Activated CD4-positive, alpha-beta T cell treated with anti-CD3 and anti-CD28 coated beads, Interleukin-2, amount 50 U/mL, for 24 hours (primary cell): ENCODE data around the gene SEMA6B.
"Not testable (repeated sequence)": the region's sequence is repeated elsewhere in the genome, so short reads cannot be mapped to it uniquely, and the experiment has no call there.

ENCODE experiments used
- DNase-seq, 2 donors: peaks; one replicate each; pipeline ENCODE4 v3.0.0-alpha.2; 2020; ENCODE audit warnings: low read depth in 1 of 2, low spot score in 1 of 2

The SEMA6B gene

DNA sequence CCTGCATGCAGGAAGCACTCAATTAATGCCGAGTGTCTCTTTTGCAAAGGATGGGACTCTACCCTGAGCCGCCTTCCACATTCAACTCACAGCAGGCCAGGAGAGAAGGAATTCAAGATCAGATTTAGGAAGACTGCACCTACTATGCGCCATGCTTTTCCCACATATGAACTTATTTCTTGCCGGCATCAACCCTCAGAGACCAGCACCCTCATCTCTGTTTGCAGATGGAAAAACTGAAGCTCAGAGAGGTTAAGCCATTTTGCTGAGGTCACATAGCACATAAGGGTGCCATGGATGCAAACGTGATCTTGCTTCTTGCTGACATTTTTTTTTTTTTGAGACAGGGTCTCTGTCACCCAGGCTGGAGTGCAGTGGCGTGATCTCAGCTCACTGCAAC, 14.2 kb upstream of the SEMA6B start:
- no peak for DNase-seq

- no peak for DNase-seq
Observed at GRCh38 chr19:4571305-4571917, 11.9 kb upstream of the SEMA6B start.

- DNase-seq = no peak
Observed at GRCh38 chr19:4570916-4571304, 11.4 kb upstream of the SEMA6B start.

DNA sequence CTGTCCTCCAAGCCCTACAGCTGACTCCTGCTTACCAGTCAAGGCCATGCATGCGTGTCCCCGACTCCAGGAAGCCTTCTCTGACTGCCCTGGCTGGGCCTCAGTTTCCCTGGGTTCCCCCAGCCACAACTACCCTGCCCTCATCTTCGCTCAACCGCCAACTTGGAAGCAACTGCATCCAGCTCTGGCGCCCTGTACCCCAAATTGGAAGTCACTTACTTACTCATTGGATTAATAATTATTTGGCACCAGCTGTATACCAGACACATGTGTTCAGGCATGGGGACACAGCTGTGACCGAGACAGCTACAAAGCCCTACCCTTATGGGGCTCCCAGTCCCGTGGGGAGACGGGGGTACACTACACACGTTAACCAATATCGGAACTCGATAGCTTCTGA, 10.9 kb upstream of the SEMA6B start:
- DNase-seq = no peak

DNA sequence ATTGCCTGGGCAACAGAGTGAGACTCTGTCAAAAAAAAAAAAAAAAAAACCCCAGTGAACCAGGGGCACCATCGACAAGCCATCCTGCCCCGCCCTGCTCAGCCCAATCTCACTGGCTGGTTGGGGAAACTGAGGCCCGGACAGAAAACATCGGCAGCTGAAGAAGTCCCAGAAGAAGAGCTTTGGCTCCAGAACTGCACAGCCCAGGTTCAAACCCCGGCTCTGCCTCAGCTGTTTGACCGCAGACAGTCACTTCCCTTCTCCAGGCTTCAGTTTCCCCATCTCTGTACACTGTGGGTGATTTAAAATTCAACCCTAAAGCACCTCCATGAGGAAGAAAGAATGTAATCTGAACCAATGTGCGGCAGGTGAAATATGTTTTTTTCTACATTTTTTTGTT, 9.4 kb upstream of the SEMA6B start:
- no peak for DNase-seq

- DNase-seq = peak in 1 of 2 donors; percentile 36
Observed at GRCh38 chr19:4567584-4568071, 8.1 kb upstream of the SEMA6B start.

DNA sequence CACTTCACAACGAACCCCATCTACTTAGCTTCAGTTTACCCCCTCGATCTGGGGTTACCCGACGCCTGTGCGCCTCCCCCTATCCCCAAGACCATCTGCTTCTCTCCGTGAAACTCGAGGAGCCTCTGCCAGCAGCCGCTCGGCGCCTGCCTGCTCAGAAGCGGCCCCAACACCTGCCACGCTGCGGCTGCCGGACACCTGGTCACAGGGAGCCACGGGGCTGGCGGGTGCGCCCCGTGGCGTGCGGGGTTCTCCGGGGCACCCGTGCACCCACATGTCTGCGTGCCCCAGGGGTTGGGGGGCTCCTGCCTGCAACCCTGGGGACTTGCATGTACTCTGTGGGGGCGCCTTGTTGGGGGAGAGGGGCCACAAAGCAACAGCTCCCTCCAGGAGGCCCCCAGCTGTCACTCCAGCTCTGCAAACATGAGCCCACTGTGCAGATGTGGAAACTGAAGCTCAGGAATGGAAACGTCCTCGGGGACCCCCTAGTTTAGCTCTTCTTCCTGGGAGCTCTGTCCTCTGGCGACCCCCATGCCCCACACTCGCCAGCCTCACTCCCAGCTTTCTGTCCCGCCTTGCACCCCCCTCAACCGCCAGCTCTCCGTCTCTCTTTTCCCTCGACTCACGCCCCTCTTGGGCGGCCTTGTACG, 7.0 kb upstream of the SEMA6B start:
- DNase-seq = no peak

- DNase-seq = not testable (repeated sequence)
Observed at GRCh38 chr19:4563562-4563961, 4.1 kb upstream of the SEMA6B start.

- not testable (repeated sequence) for DNase-seq
Observed at GRCh38 chr19:4562085-4562484, 2.6 kb upstream of the SEMA6B start.

GRCh38 chr19:4557971-4558941, 1.2 kb downstream of the SEMA6B start:
- DNase-seq = no peak

DNA sequence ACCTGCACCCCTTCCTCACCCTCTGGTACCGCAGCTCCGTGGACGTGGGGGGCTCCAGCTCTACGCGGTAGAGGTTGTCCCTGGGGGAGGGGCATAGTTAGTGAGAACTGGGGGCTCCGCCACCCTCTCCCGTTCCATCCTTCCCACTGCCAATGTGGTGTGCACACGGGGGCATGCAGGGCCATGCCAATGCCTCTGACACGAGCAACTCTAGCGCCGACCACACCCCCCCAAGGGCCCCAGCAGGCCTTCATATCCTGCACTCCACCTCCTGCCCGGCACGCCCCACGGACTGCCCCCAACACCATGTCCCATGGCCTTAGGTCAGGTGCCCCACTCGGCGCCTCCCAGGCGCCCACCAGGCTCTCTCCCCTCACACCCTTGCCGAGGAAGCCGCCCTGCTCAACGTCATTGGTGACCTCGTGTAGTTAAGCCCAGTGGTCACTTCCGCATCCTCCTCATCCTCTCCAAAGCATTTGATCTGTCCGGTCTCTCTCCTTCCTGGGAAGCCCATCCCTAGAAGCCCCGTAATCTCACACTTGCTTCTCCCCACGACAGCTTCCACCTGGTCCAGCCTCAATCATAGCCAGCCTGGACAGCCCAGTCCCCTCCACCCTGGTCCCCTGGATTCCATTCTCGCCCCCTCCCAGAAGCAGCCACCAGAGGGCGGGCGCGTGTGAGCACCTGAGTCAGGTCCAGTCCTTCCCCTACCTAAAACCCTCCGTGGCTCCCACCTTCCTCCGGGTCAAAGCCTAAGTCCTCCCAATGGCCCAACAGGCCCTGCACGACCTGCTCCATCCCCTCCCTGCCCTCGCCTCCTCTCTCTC, 2.1 kb downstream of the SEMA6B start:
- no peak for DNase-seq

- DNase-seq = no peak
Observed at GRCh38 chr19:4556597-4557127, 2.8 kb downstream of the SEMA6B start.

GRCh38 chr19:4555657-4556561, 3.6 kb downstream of the SEMA6B start:
- DNase-seq = no peak

GRCh38 chr19:4554717-4555116, 4.8 kb downstream of the SEMA6B start:
- DNase-seq = no peak

- DNase-seq = no peak
Observed at GRCh38 chr19:4553775-4554174, 5.7 kb downstream of the SEMA6B start.

DNA sequence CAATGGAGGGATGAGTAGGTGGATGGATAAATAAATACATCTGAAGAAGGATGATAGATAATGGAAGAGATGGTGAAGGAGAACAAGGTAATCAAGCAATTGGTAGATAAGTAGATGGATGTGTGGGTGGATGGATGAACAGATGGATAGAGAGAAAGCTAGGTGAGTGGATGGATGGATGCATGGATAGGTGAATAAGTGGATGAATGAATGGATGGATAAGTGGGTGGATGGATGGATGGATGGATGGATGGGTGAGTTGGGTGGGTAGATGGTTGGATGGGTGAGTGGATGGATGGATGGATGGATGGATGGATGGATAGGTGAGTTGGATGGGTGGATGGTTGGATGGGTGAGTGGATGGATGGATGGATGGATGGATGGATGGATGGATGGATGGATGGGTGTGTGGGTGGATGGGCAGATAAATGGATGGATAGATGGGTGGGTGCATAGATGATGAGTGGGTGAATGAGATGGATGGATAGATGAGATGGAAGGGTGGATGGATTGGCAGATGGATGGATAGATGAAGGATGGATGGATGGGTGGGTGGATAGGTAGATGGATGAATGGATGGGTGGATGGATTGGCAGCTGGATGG, 6.3 kb downstream of the SEMA6B start:
- DNase-seq = no peak

GRCh38 chr19:4552525-4552819, 7.0 kb downstream of the SEMA6B start:
- DNase-seq = no peak

GRCh38 chr19:4550479-4551050, 8.9 kb downstream of the SEMA6B start:
- DNase-seq = no peak

DNA sequence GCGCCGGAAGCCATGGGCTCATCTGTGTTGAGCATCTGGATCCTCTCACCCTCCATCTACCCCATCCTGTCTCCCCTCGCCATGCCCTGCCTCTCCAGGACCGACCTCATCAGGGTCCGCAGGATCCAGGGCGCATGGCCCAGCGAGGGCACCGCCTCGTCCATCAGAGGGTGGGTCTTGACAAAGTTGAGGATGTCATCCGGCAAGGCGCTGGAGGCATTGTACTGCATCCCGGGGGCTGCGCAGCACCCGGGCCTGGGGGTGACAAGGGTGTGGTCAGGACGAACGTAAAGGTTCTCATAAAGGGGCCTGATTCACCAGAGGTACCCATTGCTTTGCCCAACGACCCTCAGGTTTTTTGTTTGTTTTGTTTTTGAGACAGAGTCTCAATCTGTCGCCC, 9.5 kb downstream of the SEMA6B start:
- no peak for DNase-seq
